Measurements from ENCODE around the gene MAP4. TPM values are rescaled to one million over a fixed set of nuclear protein-coding genes. Genes with fewer than 3 reads are reported as not detected.

Gene MAP4
- total RNA-seq, 1 donor from 2014 or later, result 152 TPM

GRCh38 chr3:47850564-47851410 lies 165.4 kb downstream of the MAP4 start:
- Mint-ChIP-seq H3K27ac (peak overlapping the region; percentile 12), H3K4me1 (peaks cover 5% of the 10 kb centered on the region), H3K36me3 (ENCODE audit: low read depth) (peaks cover 95% of the 10 kb centered on the region), H3K9me3 (no peaks in the 10 kb centered on the region), H3K4me3 (no peak overlapping the region), H3K27me3 (no peaks in the 10 kb centered on the region)
- POLR2A ChIA-PET, result interaction anchor here (0.6 kb wide), 1 partner anchor 25 kb away, joined by 6 read pairs; no protein-coding TSS in a partner anchor
- CTCF ChIA-PET, result interaction anchor here (1.1 to 1.5 kb wide), 3 partner anchors 12 to 139 kb away, joined by 3 to 4 read pairs (median 3); no protein-coding TSS in a partner anchor
- no peak for TF ChIP-seq CTCF (IDR thresholded peaks at IDR 0.05)
- intact Hi-C loops (cut with micrococcal nuclease), result no loop called here
- DNase-seq (no peak), ATAC-seq (ENCODE audit: low read depth) (no peak)

- no peaks in the 10 kb centered on the region for H3K27me3 Mint-ChIP-seq
- ChIA-PET POLR2A (interaction anchor here (0.6 kb wide), 1 partner anchor 24 kb away, joined by 6 read pairs; no protein-coding TSS in a partner anchor), CTCF (interaction anchor here (1.1 to 1.5 kb wide), 3 partner anchors 11 to 140 kb away, joined by 3 to 4 read pairs (median 3); no protein-coding TSS in a partner anchor)
- no peak for TF ChIP-seq CTCF (IDR thresholded peaks at IDR 0.05)
- H3K36me3 Mint-ChIP-seq (ENCODE audit: low read depth), result peaks cover 91% of the 10 kb centered on the region
- no peaks in the 10 kb centered on the region for H3K9me3 Mint-ChIP-seq
- H3K4me1 Mint-ChIP-seq, result peaks cover 5% of the 10 kb centered on the region
- intact Hi-C loops (cut with micrococcal nuclease), result no loop called here
- ATAC-seq (ENCODE audit: low read depth) (peak; percentile 37), DNase-seq (no peak)
- no peak overlapping the region for H3K4me3 Mint-ChIP-seq
- no peak overlapping the region for H3K27ac Mint-ChIP-seq
Measured at GRCh38 chr3:47849699-47850563, 166.3 kb downstream of the MAP4 start.

- ATAC-seq (ENCODE audit: low read depth) (no peak), DNase-seq (no peak)
- no peak for TF ChIP-seq CTCF (IDR thresholded peaks at IDR 0.05)
- POLR2A ChIA-PET, result no interaction called here
- Mint-ChIP-seq H3K9me3 (no peaks in the 10 kb centered on the region), H3K36me3 (ENCODE audit: low read depth) (peaks cover 91% of the 10 kb centered on the region), H3K4me3 (no peak overlapping the region), H3K27ac (no peak overlapping the region), H3K27me3 (no peaks in the 10 kb centered on the region), H3K4me1 (peaks cover 5% of the 10 kb centered on the region)
- intact Hi-C loops (cut with micrococcal nuclease), result no loop called here
- CTCF ChIA-PET, result interaction anchor here (1.1 to 1.5 kb wide), 2 partner anchors 10 to 141 kb away, joined by 3 to 4 read pairs; no protein-coding TSS in a partner anchor
Measured at GRCh38 chr3:47849186-47849698, 167.0 kb downstream of the MAP4 start.

GRCh38 chr3:47848599-47849117 lies 167.6 kb downstream of the MAP4 start:
- DNase-seq (no peak), ATAC-seq (ENCODE audit: low read depth) (no peak)
- H3K9me3 Mint-ChIP-seq, result no peaks in the 10 kb centered on the region
- ChIA-PET CTCF (no interaction called here), POLR2A (no interaction called here)
- peaks cover 5% of the 10 kb centered on the region for H3K4me1 Mint-ChIP-seq
- H3K27me3 Mint-ChIP-seq, result no peaks in the 10 kb centered on the region
- no peak overlapping the region for H3K4me3 Mint-ChIP-seq
- intact Hi-C loops (cut with micrococcal nuclease), result no loop called here
- TF ChIP-seq CTCF (IDR thresholded peaks at IDR 0.05), result no peak
- peaks cover 91% of the 10 kb centered on the region for H3K36me3 Mint-ChIP-seq (ENCODE audit: low read depth)
- H3K27ac Mint-ChIP-seq, result no peak overlapping the region

Measured in activated B cell treated with CpG ODN at 0.5 μM for 24 hours (primary cell).